GM12891 (cell line): Measurements from ENCODE around the gene SMC3.

Experiments used
- POLR2A ChIP-seq: IDR thresholded peaks from 2 replicates; pipeline ENCODE4 v1.6.1; 2011; ENCODE audit warnings: low read depth, low read length, control low read depth
- POLR2AphosphoS5 ChIP-seq: IDR thresholded peaks from 2 replicates; pipeline ENCODE4 v1.6.1; 2011; ENCODE audit warnings: low read depth, low read length, control low read depth
- POU2F2 ChIP-seq: IDR thresholded peaks from 2 replicates; pipeline ENCODE4 v1.6.1; 2011; ENCODE audit warnings: low read depth, mild to moderate bottlenecking, control low read depth, low read length, moderate library complexity

GRCh38 chr10:110539091-110539490 is 28.4 kb upstream of the SMC3 start:
- TF ChIP-seq POLR2A (no peak), POLR2AphosphoS5 (no peak), POU2F2 (no peak)
